ENCODE results near the gene RGS13.

Gene RGS13

DNA sequence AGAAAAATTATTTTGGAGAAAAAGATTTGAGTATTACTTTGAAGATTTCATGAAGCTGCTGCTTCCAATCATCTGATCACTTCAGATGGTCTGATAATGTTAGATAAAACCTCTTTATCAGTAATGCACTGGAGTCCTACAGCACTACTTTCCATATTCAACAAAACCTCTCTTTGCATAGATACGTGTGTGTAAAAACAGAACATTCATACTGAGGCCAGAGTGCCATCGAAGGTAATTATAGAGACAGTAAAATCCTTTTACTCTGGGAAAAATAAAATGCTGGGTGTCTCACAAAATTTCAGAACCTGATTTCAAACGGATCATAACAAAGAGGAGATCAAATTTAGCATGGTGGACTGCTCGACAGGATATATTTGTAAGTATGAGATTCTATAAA, at the start of gene RGS13:
Gene RGS13 (plus strand): TSS at position 209 of the 400 bp plus-strand sequence. CDS start 8,188 bp downstream, outside the sequence.
- no peak for DNase-seq (ENCODE audit: low read depth, low spot score)

GRCh38 chr1:192587386-192588266, 48.3 kb upstream of the RGS13 start:
- DNase-seq (ENCODE audit: low read depth, low spot score): no peak

- DNase-seq (ENCODE audit: low read depth, low spot score): no peak
Observed at GRCh38 chr1:192588546-192588945, 47.4 kb upstream of the RGS13 start.

DNA sequence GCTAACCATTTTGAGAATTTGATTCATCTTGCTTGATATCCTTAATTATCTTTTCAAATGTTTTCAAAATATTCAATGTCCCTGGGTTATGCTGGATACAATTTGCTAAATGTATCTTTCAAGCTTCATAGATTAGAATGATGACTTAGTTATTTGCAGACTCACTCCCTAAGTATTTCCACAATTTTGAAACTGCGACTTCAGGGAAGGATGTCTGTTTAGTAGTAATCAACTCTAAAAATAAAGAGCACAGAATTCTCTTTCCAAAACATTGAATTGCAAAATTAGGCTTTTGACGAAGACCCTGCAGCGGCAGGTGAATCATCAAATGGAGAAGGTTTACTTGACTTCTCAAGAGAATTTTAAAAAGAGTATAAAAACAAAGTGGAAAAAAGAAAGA, 46.1 kb upstream of the RGS13 start:
- no peak for DNase-seq (ENCODE audit: low read depth, low spot score)

GRCh38 chr1:192592517-192592916, 43.4 kb upstream of the RGS13 start:
- no peak for DNase-seq (ENCODE audit: low read depth, low spot score)

GRCh38 chr1:192592981-192593708, 42.8 kb upstream of the RGS13 start:
- no peak for DNase-seq (ENCODE audit: low read depth, low spot score)

- DNase-seq (ENCODE audit: low read depth, low spot score): no peak
Observed at GRCh38 chr1:192595299-192595698, 40.6 kb upstream of the RGS13 start.

DNA sequence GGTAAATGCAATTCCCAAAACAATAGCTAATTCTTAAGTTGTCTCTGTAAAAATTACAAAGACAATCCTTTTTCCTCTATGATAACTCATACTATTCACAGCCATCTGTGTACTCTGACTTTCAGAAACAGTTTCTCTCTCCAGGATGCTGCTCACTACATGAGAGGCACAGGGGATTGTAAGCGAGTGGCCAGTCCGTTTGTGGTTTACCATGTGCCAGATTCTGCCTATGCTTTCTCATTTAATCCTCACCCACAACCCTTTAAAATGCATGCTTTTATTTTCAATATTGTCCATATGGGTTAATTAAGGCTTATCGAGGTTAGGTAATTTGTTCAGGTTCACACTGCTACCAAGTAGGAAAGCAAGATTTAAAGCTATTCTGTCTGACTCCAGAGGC, 37.4 kb upstream of the RGS13 start:
- DNase-seq (ENCODE audit: low read depth, low spot score): no peak

DNA sequence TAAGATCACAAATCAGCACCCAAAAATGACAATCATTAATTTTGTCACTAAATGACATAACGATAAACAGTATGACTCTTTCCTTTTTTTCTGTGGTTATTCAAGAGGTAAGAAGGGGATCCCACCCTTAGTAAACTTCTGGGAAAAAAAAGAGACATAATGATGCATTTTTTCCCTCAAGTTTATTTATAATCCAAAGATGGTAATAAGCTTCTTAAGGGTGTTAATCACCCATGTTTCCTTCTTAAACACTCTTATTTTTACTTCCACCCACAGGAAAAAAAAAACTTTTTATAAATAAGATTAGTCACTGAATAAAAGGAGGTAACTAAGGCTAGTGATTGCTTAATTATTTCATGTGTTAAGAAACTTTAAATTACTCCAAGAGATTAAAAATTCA, 35.7 kb upstream of the RGS13 start:
- DNase-seq (ENCODE audit: low read depth, low spot score): no peak

- no peak for DNase-seq (ENCODE audit: low read depth, low spot score)
Observed at GRCh38 chr1:192601143-192601542, 34.8 kb upstream of the RGS13 start.

DNA sequence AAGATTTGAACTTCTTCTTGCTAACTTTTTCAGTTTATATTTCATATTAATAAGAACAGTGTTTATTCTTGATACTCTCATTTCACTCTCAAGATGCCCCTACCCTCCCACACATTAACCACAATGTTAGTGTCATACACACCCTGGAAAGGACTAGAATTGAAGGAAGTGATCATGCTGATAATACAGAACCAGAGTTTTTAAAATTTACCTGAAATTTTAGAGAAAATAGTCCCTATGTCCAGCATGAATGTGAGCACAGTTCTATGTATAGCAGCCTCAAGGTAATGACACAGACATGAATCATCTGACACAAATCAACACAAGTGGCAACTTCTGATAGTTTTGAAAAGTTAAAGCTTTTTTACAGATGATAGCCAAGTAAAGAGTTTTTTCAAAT, 34.4 kb upstream of the RGS13 start:
- no peak for DNase-seq (ENCODE audit: low read depth, low spot score)

DNA sequence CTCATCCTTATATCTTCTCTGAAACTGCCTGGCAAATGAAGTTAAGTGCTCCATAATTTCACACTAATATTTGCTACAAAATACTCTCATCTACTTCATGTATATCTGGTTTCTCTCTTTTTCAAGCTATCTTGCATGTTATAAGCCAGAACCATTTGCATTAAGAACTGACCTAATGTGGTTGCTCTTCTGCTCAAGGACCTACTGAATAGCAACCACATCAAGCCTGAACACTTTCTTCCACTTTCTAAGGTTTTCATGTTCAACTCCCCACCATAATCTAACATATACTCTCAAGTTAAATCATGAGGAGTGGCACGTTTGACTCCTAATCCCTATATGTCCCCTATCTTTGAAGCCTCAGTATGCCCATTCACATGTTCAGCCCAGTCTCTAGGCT, 33.2 kb upstream of the RGS13 start:
- no peak for DNase-seq (ENCODE audit: low read depth, low spot score)

- DNase-seq (ENCODE audit: low read depth, low spot score): no peak
Observed at GRCh38 chr1:192603218-192603787, 32.6 kb upstream of the RGS13 start.

DNA sequence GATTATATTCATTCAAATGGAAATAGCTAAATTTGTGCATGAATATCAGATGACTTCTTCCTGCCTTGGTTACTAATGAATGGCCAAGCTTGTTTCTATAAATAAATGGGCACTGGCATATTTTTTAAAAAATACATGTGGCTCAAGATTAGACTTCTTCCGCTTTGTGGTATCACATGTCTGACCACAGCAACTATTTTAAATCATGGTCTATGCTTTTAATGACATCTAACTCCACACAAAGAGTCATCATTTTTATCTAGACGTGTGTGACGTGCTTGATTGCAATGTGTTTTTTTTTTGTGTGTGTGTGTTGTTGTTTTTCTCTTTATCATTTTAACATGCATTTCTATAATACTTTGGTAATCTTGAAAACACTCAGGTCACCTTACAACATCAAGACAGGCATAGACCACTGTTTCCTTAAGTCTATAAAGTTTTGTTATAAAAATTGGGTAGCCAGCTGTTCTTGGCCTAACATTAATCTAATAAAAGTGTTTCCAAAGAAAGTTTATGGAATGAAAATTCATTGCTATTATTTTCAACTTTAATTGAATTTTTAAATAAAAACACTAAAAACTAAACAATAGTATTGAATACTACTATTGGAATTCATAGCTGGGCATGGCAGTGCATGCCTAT, 30.8 kb upstream of the RGS13 start:
- no peak for DNase-seq (ENCODE audit: low read depth, low spot score)

- DNase-seq (ENCODE audit: low read depth, low spot score): no peak
Observed at GRCh38 chr1:192608671-192609070, 27.3 kb upstream of the RGS13 start.

GRCh38 chr1:192609110-192610079, 26.6 kb upstream of the RGS13 start:
- no peak for DNase-seq (ENCODE audit: low read depth, low spot score)

DNA sequence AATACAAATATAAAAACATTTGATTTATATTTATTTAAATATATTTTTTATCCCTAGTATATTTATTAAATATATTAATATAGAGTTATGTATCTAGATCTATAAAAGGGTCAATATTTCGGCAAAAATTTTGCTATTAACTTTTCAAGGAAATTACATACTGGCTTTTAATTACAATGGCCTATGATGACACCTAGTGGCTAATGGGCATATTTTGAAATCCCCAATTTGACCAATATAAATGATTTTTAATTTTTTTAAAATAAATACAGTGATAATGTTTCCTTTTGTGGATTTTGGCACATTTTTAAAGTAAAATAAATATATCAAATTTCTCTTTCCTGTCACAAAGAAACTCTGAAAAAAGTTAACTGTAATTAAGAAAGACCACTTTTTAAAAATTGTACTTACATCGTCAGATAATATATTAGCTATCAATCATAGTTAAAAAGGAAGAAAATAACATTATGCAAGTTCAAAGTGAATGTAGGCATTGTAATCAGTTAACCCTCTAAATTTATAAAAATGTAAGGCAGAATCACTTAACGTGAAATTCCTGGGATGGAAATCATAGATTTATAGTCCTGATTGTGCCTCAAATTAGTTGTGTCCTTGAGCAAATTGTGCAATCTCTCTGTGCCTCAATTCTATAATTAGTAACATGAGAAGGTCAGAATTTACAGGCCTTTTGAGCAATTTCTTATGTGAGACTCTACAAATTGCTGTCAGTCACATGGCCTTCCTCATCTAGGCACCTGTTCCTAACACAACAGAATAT, 25.6 kb upstream of the RGS13 start:
- DNase-seq (ENCODE audit: low read depth, low spot score): no peak

DNA sequence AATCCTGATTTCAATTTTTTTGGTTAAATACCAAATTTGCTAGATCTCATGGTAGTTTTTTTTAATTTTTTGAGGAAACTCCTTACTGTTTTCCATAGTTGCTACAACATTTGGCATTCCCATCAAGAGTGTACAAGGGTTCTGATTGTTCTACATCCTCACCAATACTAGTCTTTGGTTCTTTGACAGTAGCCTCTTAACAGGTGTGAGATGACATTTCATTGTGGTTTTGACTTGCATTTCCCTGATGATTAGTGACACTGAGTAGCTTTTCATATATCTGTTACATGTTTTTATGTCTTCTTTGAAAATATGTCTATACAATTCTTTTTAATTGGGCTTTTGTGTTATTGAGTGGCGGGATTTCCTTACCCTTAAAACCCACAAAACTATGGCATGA, 20.9 kb upstream of the RGS13 start:
- no peak for DNase-seq (ENCODE audit: low read depth, low spot score)

DNA sequence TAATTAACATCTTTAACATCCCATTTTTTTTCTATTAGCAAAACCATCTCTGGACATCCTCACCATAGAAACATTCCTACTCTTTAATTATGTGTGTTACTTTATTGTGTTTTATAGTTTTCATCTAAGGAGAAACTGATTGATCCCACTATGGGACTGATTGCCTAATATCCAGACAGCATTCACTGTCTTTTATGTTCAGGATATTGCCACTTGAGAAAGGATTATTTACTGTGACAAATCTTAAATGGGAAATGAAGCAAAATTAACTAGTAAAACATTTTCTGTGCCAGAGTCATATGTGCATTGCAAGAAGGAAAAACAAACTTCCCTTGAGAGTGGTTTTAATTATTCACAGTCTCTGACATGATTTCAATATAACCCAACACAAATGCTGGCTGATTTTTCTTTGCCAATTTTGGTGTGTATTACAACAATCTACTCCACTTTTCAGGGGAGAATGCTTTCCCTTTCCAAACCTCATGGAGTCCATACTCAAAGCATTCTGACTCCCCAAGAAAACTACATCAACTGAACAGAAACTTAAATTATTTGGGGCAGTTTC, 15.8 kb upstream of the RGS13 start:
- no peak for DNase-seq (ENCODE audit: low read depth, low spot score)
